HG02943 (cell line): ENCODE results near the gene POMGNT1.

Experiments
- ATAC-seq: cut with Tn5 transposase; IDR thresholded peaks from one replicate; pipeline ENCODE4 v1.9.1; 2021; ENCODE audit warnings: mild to moderate bottlenecking, low read depth, moderate library complexity; ENCODE audit not compliant: unreplicated experiment

POMGNT1 gene

GRCh38 chr1:46211051-46211450 lies 12.8 kb upstream of the POMGNT1 start:
- no peak for ATAC-seq

- ATAC-seq: no peak
Measured at GRCh38 chr1:46210561-46210960, 12.3 kb upstream of the POMGNT1 start.

GRCh38 chr1:46206399-46206798 lies 8.2 kb upstream of the POMGNT1 start:
- ATAC-seq: no peak

- ATAC-seq: no peak
Measured at GRCh38 chr1:46205791-46206190, 7.6 kb upstream of the POMGNT1 start.

DNA sequence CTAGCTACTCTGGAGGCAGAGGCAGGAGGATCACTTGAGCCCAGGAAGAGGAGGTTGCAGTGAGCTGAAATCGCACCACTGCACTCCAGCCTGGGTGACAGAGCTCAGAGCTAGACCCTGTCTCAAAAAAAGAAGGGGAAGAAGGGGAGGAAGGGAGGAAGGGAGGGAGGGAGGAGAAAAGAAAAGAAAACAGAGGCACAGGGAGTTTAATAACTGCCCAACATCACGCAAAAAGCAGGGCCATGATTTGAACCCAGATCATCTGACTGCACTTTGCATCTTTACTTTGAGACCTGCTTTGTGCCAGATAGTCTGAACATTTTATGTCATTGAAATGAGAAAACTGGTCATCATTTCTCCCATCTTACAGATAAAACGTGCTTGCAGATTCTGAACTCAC lies 6.9 kb upstream of the POMGNT1 start:
- no peak for ATAC-seq

- ATAC-seq: no peak
Measured at GRCh38 chr1:46204406-46204742, 6.1 kb upstream of the POMGNT1 start.

DNA sequence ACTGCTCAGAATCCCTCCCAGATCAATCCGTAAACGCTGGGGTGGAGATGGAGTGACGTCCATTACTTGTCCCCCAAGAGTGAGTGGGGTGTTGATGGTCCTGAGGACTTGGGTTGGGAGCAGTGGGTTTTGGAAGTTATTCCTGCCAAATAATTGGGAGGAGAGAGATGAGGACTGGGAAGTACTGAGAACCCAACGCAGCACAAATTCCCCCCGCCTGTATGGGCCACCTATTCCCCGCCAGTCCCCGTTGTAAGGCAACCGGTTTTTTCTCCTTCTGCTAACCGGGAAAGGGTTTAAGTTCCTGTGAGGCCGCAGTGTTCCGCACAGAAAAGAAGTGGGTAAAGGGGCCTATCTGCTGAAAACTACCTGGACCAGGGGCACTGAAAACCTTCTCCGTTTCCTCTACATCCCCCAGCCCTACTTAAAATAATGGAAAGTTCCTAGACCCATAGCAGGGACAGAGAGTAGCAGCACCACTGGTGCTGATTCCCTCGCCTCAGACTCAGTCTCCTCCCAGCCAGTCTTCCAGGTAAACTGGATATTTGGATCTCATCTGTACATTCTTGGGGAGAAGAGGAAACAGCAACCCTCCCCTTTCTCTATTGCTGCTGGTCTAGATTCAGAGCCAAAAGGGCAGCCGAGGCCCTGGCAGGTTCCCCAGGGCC lies 5.6 kb upstream of the POMGNT1 start:
- ATAC-seq: no peak

DNA sequence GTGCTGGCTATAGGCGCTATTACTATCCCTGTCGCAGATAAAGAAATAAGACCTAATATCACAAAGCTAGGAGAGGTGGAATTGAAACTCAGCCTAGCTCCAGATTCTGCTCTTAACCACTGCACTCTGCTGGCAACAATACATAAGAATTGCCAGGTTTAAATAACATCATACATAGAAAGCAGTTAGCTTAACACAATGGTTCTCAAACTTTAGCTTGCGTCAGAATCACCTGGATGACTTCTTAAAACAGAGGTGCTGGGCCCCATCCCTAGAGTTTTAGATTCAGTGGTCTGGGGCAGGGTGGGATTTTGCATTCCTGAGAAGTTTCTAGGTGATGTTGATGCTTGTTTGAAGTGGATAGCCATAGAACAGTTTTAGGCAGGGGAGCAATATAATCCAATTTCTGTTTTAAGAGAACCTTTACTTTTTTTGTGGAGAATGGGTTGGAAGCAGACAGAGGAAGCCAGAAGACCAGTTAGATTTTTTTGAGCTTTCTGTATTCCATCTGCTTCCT lies 1.1 kb upstream of the POMGNT1 start:
- ATAC-seq: no peak

GRCh38 chr1:46197560-46197963 lies 672 bp downstream of the POMGNT1 start:
- ATAC-seq: no peak

DNA sequence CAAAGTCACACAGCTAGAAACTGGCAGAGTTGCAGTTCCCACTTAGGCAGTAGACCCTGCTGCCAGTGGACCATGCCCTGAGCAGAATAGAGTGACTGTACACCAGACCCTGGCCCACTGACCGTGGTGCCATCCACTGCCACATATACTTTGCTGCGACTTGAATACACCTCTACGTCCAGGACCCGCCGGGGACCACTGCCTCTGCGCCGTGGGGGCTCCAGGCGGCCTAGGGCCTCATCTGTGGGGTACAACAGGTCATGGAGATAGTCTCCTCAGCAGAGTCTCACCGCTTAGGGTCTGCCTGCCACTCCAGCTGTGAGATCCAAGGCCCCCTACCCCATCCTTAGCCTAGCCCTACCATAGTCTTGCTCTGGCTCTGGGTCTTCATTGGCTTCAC lies 1.6 kb downstream of the POMGNT1 start:
- no peak for ATAC-seq

DNA sequence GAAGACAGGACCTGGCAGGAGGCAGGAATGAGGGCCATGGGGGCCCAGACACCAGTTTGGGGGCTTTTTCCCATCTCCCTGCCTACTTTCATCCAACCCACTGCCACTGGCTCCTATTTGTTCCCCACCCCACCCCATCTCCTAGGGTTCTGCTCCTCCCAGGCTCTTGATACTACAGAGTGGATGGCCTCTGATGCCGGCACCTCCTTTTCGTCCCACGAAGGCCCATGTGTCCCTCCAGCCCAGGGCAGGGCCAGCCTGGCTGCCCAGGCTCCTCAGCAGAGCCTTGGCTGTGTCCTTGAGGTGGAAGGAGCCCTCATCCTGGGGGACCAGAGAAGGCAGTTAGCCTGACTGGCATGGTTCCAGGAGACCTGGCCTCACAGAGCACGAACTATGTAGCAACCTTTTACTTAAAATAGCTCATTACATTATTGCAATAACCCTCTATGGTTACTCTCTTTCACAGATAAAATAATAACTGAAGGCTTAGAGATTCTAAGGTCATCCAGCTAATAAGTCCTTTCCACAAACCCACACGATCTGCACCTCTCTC lies 3.5 kb downstream of the POMGNT1 start:
- no peak for ATAC-seq

DNA sequence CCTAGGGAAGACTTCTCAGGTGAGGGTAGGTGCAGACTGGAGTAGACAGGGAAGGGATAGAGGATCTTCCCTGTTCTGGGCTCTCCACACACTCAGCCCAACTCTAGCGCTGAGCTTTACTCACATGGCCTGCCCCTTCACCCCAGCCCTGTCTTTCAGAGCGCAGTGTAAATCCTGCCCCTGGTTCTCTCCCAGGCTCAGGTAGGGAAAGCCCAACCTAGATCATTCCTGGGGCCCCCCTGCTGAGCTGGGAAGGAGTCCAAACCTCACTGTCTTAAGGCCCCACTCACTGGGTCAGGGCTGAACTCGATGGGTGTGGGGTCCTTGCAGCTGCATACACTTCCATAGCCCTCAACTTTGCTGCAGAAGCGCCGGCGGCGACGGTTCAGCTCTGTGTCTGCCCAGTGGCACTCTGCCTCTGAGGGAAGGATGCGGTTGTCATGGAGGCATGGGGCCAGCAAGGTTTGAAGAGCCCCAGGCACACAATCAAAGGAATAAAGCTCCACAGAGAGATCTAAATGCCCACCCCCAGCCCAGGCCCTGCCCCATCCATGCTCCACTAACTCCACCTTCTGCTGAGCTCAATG lies 4.2 kb downstream of the POMGNT1 start:
- no peak for ATAC-seq

DNA sequence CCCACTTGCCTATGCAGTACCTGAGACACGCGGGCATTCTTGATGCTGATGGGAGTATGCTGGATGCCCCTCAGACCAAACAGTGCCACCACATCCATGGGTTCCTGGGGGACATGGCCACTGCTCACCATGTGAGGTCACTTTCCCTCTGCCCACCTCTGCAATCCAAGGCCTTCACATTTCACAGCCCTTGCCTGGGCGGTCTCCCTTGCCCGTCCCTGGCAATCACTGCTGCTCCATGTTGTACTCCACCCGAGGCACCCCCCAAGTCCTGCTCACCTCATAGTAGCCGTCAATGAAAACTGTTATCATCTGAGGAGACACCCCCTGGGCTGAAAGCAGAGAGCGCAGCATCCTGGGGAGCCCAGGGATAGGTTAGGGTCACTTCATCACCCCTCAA lies 4.9 kb downstream of the POMGNT1 start:
- ATAC-seq: no peak

DNA sequence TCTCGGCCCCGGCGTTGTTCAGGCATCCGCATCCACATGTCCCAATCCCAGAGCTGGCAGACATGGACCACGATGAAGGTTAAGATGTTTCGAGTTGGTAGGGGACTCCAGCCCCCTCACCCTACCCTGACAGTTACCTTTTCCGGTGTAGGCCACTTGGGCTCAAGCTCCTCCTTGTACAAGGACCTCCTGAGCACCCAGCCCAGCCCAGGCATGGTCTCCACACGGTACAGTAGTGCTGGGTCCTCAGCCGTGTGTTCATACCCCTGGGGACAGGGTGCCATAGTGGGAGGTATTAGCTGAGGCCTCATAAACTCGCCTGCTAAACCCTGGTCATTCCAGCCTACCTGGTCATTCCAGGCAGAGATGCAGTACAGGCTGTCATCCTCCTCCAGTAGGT lies 6.1 kb downstream of the POMGNT1 start:
- ATAC-seq: no peak

DNA sequence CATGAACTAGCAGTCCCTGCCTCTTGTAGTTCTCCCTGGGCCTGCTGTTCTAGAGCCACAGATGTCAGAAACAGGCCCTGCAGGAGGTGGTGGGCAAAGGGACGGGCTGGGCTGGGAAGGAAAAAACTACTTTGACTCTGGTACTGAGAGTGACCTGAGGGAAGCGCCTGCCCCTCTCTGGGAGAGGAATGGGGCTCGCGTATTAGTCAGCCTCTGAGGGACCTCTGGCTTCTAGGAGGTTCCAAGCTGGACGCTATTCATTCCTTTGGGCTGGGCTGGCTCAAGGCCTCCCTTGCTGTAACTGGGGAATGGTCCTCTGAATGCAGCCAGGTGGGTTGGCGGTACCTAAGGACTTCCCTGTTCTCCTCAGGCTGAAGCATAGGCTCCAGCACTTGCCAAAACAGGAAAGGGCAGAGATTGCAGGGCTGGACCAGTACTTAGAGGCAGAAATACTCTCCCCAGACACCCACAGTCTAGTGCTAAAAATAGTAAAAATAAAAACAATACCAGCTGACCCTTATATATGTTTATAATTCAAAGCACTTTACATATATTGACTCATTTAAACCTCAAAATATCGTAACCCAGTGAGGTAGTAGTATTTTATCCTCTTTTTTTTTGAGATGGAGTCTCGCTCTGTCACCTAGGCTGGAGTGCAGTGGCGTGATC lies 7.1 kb downstream of the POMGNT1 start:
- no peak for ATAC-seq

GRCh38 chr1:46190539-46190938 lies 7.7 kb downstream of the POMGNT1 start:
- ATAC-seq: no peak

DNA sequence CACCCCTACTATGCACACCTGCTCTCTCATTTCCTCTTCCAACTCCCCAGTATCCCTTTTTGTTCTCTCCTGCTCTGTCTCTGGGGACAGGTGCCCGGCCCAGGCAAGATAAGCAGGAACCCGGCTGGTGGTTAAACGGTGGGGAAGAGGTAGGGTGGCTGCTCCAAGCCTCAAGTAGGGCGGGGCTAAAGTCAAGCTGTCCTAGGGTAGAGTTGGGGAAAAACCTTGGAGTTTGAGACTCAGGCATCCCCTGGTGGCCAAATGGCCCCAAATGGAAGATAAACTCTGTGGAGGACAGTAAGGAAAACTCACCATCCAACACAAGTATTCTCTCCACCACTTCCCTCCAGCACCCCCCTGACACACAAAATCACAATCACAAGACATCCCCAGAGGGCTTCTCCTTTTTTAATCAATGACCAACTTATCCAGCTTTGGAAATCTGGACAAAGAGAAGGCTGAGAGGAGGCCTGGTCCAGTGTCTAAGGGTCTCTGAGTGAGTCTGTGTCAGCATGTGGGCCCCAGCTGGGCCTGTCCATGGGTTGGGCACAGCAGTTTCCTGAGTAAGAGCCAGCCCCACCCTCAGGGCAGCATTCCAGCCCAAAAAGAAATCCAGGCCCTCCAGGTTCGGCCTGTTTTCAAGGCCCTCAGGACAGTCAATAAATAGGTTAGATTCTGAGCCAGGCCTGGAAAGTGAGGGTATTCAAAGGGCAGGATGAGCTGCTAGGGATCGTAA lies 9.8 kb downstream of the POMGNT1 start:
- ATAC-seq: no peak

GRCh38 chr1:46187106-46187869 lies 10.9 kb downstream of the POMGNT1 start:
- ATAC-seq: no peak

DNA sequence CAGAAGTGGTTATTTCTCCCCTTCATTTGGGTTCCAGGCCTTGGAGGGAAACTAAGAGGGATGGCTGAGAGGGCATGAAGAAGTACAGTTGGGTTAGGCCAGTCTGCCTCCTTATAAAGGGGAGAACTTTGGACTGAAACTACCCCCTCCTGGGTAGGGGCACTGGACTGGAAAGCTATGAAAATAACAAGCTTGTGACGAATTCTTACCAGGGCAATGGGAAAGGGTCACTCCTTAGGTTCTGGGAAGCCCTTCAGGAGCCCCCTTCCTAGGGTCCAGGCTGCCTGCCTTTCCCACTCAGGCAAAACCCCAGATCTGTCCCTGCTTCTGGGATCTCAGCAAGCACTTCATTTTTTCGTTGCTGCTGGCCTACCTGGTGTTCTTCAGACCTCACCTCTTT lies 12.2 kb downstream of the POMGNT1 start:
- ATAC-seq: no peak

GRCh38 chr1:46184920-46185658 lies 13.1 kb downstream of the POMGNT1 start:
- no peak for ATAC-seq
